LoVo (cell line): Measurements from ENCODE around the gene LETM1.

Experiments used
- DNase-seq: peaks from one replicate; pipeline ENCODE4 v3.0.0-alpha.2; 2016; ENCODE audit warnings: low spot score

LETM1 gene

GRCh38 chr4:1825326-1825725 lies 30.6 kb downstream of the LETM1 start:
- DNase-seq: no peak

- no peak for DNase-seq
These were observed 31.2 kb downstream of the LETM1 start for GRCh38 chr4:1824746-1825145.

- no peak for DNase-seq
These were observed 32.4 kb downstream of the LETM1 start for GRCh38 chr4:1823545-1823932.

GRCh38 chr4:1822568-1823544 lies 33.1 kb downstream of the LETM1 start:
- DNase-seq: no peak

- no peak for DNase-seq
These were observed 34.0 kb downstream of the LETM1 start for GRCh38 chr4:1821679-1822567.

GRCh38 chr4:1819816-1820215 lies 36.1 kb downstream of the LETM1 start:
- DNase-seq: no peak

GRCh38 chr4:1819284-1819683 lies 36.7 kb downstream of the LETM1 start:
- DNase-seq: no peak

GRCh38 chr4:1815997-1816860 lies 39.7 kb downstream of the LETM1 start:
- DNase-seq: no peak

- no peak for DNase-seq
These were observed 40.6 kb downstream of the LETM1 start for GRCh38 chr4:1815096-1815996.

- no peak for DNase-seq
These were observed 41.5 kb downstream of the LETM1 start for GRCh38 chr4:1814453-1814852.

- DNase-seq: no peak
These were observed 42.0 kb downstream of the LETM1 start for GRCh38 chr4:1813915-1814314.

GRCh38 chr4:1813231-1813630 lies 42.7 kb downstream of the LETM1 start:
- no peak for DNase-seq

- DNase-seq: no peak
These were observed 43.2 kb downstream of the LETM1 start for GRCh38 chr4:1812720-1813119.

GRCh38 chr4:1810765-1811164 lies 45.2 kb downstream of the LETM1 start:
- no peak for DNase-seq

- DNase-seq: peak; percentile 42
These were observed 46.0 kb downstream of the LETM1 start for GRCh38 chr4:1809754-1810502.

GRCh38 chr4:1808851-1809753 lies 46.9 kb downstream of the LETM1 start:
- no peak for DNase-seq

- DNase-seq: no peak
These were observed 47.6 kb downstream of the LETM1 start for GRCh38 chr4:1808396-1808795.

- no peak for DNase-seq
These were observed 48.6 kb downstream of the LETM1 start for GRCh38 chr4:1807332-1807777.
